DLD1 (cell line): ENCODE measurements around the gene OTULIN.

Experiments used
- in situ Hi-C: cut with HindIII; loops from 2 replicates; pipeline ENCODE4 v1.10.0; 2017; ENCODE audit warnings: low sequenced_read_pairs

Gene OTULIN

DNA sequence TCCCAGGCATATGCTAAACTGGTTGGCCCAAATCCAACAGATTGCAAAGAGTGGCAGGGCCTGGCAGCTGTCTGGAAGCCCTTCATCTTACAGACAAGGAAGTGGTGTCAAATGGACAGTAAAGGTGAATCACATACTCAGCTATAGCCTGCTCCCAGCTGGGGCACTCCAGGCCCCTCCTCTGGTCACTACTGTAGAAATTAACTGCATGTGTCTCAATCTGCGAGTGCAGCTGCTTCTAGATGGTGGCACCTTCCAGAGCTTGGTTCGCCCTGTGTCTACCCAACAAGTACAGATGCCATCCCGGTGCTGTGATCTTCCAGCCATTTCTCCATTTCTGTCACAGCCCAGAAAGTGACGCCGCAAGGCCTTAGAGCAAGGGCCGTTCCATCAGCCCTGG lies 50.2 kb downstream of the OTULIN start:
- in situ Hi-C loops = no loop called here

DNA sequence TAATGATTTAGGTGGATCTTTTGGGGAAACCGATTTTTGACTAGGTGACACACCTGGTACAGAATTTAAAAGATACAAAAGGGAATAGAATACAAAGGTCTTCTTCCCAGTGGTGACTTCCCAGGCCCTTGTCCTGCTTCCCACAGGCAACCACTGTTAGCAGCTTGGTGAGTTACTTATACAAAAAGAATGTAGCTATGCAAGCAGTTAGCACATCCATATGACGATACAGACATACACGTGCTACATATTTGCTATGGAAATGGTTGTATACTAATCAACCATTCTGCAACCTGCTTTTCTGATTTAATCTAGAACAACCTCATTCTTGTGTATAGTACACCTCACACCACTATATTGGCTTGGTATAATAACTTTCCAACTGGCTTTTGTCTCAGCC lies 51.0 kb downstream of the OTULIN start:
- in situ Hi-C loops = no loop called here

DNA sequence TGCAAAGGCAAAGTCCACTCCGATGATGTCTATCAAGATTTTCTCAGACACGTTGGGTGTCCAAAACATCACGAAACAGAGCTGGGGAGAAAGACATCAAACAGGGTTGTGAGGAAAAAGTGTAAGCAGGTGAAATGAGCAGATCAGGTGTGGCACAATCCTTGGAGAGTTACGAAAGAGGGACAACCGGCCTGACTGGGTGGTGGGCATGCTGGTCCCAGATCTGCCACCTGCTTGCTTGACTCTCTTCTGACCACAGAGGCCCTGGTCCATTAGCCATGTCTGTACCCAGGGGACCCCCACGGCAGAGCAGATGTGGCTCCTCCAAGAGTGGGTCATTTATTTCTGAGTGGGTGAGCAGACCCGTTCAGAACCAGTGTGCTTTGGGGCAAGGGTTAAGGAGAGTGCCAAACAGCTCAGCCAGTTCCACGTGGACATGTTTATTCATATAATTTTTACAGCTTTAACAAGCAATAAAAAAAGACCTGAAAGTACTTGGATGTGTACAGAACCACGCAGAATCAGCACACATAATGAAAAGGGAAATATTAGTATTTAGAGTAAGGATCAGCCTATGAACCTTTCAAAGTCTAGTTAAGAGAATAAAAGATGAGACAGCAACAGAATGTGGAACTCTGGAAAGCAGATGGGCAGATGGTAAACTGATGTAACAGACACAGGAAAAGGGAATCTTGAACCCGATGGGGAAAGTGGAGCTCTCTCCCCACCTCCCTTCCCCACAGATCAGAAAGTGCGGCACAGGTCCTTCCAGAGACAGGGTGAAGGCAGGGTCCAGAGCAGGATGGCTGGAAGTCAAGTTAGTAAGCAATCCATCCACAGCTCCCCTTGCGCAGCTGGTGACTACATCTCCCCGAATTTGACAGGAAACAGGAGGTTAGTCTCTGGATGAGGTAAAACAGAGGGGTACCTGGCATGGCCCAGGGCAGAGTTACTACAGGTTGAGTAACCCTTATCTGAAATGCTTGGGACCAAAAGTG lies 52.5 kb downstream of the OTULIN start:
- in situ Hi-C loops = no loop called here

DNA sequence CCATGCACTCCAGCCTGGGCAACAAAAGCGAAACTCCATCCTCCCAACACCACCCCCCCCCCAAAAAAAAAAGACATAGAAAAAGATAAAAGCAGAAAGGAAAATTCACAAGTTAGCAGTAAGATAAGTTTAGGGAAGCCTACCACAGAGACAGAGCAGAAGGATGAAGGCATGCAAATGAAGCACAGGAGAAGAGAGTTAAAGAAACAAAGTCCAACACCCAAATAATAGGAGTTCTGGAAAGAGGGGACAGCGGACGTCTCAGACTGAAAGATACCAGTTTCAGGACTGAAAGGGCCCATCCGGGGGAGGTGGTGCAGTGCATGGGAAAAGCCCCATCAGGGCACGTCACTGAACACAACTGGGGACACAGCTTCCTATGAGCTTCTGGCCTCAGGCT lies 54.3 kb downstream of the OTULIN start:
- in situ Hi-C loops = no loop called here

DNA sequence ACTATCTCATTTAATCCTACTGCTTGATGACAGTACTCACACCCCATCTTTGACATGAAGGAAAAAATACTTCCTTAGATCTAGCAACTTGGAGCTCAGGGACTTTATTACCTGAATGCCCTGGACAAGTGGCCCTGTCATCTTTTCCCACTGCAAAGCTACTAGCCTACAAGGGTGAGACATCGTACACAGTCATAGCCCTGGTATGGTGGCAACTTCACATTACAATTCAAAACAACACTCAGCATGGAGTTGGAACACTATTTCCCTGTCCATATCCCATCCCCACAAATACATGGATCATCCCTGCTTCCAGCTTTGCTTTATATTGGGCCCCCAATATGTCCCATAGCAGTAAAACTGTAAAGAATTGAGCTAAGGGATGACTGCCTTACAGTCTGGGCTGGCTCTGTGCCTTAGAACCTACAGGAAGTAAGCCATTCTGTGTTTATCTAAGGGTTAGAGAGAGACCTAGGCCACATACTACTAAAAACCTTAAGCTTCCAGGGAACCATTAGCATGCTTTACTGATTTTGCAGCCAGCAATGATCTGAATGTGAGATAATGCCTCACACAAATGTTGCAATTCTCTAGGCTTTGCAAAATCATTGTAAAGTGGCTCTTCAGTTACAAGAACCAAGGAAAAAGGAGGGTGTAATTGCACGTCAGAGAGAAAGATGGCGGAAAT lies 55.9 kb downstream of the OTULIN start:
- in situ Hi-C loops = no loop called here

DNA sequence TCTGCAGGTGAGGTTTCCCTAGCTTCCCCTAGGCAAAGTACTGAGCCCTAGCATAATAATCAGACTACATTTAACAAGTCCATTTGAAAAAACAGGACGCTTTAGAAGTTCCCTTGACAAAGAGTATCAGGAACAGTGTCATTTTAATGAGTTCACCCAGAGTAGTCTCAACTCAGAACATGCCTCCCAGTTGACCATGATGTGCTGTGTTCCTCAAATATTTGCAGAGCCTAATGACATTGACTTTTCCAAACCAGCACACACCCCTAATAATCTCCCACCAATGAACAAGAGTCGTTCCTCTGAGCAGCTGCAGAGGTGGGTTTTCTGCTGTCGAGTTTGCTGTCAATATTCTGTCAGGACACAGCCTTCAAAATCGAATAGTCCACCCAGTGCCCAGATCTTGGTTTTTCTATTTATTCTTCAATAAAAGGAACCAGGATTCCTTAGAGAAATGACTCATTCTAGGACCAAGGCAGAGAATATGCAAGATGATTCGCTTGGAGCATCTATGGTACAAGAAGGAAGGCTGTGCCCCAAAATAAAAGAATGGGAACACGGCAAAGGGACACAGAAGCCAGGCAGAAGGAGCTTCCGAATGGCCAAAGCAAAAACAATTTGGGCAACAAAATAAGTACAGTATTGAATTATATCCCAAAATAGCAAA lies 57.6 kb downstream of the OTULIN start:
- in situ Hi-C loops = no loop called here

DNA sequence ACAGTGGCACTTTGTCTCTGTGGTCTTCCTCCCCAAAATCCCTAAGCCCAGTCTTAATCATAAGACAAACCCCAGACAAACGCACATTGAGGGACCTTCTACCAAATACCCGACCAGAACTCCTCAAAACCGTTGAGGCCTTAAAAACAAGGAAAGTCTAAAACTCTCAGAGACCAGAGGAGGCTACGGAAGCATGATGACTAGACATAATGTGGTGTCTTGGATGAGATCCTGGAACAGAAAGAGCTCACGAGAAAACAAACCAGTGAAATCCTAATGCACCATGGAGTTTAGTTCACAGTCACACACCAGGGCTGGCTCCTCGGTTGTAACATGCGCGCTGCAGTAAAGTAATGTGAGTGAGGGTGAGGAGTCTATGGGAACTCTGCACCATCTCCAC lies 58.4 kb downstream of the OTULIN start:
- in situ Hi-C loops = no loop called here

DNA sequence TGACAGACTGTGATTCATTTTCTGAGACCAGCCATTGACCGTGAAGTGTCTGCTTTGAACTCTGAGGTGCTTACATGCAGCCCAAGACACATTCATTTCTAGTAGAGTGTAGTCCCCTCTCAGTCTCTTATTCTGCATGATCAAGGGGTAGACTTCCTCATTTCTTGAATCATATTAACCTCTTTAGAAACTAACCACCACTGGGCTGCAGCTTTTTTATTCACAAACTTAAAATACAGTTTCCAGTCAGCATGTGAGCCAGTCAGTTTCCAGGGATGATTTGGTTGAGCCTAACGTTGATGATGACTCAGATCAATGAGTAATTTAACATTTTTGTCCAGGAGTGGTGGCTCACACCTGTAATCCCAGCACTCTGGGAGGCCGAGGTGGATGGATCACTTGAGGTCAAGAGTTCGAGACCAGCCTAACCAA lies 59.2 kb downstream of the OTULIN start:
- in situ Hi-C loops = no loop called here

DNA sequence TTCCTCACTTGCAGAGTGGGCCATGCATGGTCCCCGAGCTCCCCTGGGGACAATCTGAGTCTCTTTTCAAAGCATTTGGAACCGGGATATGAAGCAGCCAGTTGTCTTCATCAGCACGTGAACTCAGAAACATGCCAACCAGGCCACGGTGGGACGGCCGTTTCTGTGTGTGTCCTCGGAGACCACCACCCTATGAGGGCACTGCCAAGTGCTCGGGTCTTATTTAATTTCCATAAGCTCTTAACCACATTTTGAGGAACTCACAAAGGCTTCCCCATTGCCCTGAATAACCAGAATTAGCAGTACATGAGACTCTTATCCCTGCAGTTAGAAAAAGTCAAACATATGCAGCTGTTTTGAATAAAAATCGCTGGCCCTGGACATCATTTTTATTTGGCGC lies 60.1 kb downstream of the OTULIN start:
- in situ Hi-C loops = loop anchor here (25.0 kb wide), 1 partner anchor 288 kb away; no protein-coding TSS in a partner anchor

DNA sequence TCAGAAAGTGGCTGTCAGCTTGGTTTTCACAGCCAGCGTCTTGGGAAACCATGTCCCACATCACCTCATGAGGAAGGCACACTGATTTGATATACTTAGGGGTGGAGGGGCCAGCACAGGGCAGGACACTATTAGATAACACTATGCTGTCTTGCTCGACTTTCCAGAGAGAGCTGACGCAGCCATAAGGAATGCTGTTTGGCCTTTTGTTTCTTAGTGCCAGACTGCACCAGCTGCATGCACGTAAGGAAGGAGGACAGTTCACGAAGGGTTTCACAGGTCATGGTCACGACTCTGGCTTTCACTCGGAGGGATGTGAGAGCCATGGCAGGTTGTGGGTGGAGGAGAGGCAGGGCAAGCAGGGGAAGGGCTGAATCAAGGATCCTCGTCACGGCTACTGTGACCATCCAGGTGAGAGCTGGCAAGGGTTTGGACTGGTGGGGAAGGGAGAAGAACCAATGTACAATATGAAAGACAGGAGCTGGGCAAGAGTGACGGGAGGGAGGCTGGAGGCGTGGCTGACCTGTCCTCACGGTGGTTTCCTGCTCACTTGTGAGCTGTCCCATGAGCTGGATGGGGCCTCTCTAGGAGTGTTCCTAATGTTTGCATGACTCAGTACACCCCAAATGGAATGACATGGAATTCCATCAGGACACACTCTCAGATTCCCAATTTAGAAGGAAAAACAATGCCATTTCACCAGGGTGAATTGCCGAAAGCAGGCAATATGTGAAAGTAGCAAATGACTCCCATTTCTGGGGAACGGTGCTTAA lies 61.7 kb downstream of the OTULIN start:
- in situ Hi-C loops = loop anchor here (25.0 kb wide), 1 partner anchor 286 kb away; no protein-coding TSS in a partner anchor

DNA sequence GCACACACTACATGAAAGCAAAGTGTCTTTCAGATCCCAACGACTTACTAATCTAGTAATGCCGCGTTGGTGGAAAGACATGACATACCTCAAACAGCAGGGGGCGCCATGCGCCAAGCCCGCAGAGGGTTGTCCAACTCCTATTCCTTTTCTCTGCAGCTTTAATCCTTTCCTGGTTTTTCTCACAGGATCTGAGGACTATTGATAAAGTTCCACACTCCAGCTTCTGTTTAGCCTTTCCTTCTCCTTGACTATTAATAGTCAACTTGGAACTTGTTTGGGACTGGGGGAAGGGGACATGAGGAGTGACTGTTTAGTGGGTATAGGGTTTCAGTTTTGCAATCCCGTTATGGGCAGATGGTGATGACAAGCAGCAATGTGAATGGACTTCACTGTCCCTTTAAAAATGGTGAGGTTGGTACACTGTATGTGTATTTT lies 62.9 kb downstream of the OTULIN start:
- in situ Hi-C loops = loop anchor here (25.0 kb wide), 1 partner anchor 285 kb away; no protein-coding TSS in a partner anchor

DNA sequence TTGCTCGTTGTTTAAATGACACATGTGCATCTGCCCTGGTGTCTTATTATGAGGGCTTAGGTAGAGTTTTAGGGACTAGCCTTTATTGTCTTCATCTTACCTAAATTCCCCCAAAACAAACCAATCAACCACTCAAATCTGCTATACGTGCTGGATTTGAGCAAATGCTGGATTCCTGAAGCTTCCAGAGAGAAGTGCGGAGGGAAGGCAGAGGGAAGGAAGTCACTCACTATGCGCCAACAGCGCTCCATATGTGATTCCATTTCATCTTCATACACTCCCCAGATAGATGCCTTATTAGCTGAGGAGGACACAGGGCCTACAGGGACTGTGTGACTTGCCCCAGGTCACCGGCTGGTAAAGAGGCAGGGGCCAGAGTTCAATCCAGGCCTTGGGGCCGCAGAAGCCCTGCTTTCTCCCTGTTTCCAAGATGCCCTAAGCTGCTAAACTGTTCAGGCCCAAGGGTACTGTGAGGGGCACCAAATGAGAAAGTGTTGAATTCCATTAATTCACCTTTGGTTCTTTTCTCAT lies 63.5 kb downstream of the OTULIN start:
- in situ Hi-C loops = loop anchor here (25.0 kb wide), 1 partner anchor 284 kb away; no protein-coding TSS in a partner anchor

DNA sequence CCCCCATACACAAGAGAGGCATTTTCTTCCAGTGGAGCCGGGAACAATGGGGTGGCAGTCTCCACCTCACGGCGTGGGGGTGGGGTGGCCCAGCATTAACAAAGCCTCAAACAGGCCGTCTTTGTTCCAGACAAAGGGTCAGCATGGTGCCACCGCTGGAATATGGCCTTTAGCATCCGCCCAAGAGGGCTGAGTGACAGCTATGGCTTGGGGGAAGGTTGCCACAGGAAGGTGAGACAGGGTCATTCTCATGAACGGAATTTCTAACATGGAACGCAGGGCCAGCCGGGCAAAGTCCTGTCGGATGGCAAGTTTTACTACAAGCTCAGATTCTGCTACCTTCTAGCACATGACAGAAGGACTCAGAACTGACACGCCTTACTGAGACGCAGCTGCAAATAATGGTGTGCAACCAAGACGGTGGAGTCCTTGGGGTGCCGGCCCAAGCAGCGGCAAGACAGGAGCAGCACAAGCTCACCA lies 64.0 kb downstream of the OTULIN start:
- in situ Hi-C loops = loop anchor here (25.0 kb wide), 1 partner anchor 284 kb away; no protein-coding TSS in a partner anchor

DNA sequence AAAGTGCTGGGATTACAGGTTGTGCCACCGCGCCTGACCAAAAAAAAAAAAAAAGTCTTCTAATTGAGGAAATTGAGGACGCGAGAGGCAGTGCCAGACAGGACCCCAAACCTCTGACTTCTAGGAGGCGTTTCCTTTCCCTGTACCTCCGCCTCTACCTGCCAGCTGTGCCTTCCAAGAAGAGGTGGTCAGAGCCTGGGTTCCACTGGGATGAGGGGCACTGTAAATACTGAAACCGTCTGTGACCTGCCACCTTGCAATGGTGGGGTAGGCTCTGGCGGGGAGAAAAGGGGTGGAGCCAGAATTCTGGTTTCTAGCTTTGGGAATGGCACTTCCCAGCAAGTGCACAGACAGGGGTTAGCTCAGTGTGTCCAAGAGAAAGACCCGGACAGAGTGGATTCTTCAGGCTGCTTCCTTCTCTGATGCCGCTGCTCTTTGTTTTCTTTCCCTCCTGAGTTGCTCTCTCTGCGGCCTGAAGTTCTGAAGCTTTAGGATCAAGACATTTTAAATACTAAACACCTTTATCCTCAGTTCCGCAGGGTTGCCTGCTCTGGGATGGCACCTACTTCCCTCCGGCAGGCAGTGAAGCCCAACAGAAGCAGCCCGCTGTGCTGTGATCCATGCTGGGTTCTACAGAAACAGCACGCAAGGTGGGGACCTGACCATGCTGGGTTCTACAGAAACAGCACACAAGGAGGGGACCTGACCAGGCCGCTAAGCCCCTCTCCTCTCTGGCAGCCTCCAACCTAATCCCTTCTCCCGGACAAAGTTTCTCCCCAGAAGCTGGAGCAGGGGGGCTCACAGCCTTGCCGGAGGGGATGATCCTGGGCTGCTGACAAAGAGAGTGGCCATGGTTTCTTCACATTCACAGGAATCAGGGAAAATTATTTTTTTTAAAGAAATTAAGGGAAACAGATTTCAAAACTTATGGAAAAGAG lies 65.2 kb downstream of the OTULIN start:
- in situ Hi-C loops = loop anchor here (25.0 kb wide), 1 partner anchor 283 kb away; no protein-coding TSS in a partner anchor

DNA sequence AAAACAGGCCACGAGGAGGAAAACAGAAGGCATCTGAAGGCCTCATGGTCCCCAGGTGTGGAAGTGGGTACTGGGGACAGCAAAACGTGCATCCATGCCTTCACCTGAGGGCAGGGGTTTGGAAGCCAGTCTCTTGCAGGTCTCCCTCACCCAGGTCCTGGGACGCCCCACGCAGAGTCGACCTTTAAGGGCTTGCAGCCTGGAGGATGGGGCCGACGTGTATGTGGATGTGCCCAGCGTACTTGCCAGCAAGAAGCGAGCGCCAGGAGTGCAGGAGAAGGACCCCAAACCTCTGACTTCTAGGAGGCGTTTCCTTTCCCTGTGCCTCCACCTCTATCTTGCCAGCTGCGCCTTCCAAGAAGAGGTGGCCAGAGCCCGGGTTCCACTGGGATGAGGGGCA lies 65.9 kb downstream of the OTULIN start:
- in situ Hi-C loops = loop anchor here (25.0 kb wide), 1 partner anchor 282 kb away; no protein-coding TSS in a partner anchor

DNA sequence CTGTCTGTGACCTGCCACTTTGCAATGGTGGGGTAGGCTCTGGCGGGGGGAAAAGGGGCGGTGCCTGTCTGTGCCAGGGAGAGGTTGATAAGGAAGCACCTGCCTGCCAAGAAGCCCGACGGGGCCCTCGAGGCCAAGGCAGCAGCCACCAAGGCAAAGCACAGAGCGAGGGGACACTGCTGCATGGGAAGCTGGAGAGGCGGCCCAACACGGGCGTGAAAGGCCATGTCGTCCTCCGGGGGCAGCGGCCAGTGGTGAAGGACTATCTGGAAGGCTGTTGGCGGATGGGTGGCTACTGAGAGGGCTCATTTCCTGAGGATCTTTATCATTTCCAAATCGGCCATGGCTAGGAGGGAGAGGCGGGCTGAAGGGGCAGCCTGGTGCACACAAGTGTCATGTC lies 66.4 kb downstream of the OTULIN start:
- in situ Hi-C loops = loop anchor here (25.0 kb wide), 1 partner anchor 281 kb away; no protein-coding TSS in a partner anchor

DNA sequence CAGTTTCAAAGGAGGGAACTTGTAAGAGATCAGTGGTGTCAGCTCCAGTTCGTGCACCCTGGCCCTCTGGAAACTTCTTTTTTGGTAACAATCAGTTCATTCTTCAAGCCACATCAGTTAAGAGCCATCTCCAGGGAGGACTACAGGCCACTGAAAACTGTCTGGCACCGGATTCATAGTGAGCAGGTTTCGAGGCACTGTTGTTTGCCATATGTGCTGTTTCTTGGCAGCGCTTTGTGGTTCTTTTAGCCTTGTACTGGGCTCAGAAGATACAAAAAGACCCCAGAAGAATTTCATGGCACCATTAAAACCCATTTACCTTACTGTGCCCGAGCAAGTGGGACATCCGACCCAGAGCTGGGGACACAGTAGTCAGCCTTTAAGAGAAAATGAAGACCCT lies 68.5 kb downstream of the OTULIN start:
- in situ Hi-C loops = loop anchor here (25.0 kb wide), 1 partner anchor 279 kb away; no protein-coding TSS in a partner anchor

DNA sequence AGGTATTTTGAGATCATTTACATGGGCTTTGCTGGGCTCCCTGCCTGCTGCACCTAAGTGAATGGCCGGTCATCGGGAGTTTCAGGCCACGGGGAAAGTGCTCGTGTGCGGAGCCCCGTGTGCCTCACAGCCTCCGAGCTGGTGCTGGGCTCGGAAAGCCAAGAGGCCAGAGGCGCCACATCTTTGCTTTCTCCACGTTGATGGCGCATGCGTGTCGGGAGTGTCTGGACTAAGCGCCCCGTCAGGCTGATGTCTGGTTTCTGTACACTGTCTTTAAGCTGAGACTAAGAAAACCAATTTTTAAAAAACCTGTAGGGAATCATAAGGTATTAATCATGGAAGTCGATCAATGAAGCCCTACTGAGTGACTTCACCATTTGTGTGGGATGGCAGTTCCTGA lies 69.1 kb downstream of the OTULIN start:
- in situ Hi-C loops = loop anchor here (25.0 kb wide), 1 partner anchor 279 kb away; no protein-coding TSS in a partner anchor
